GM10248 (cell line): ENCODE data around the gene LDAH.
A peak's percentile ranks its signal among the peaks of the same experiment; 100 is the strongest.

Experiments
- CTCF ChIA-PET: fragments of 300-600 bp; sonication (Branson Sonifier 250); formaldehyde crosslinking; extraction: SDS; loops from one replicate; lab custom pipeline; 2021; ENCODE audit warnings: antibody characterized with exemption; lab: Yijun Ruan, JAX
- POLR2A ChIA-PET: fragments of 350-650 bp; sonication (Branson Sonifier 250); formaldehyde crosslinking; extraction: SDS; loops from one replicate; lab custom pipeline; 2020; ENCODE audit warnings: antibody characterized with exemption; lab: Yijun Ruan, JAX
- DNase-seq: peaks from one replicate; pipeline ENCODE4 v3.0.0; 2012; ENCODE audit errors: extremely low spot score
- CTCF ChIP-seq: IDR thresholded peaks from 2 replicates; pipeline ENCODE4 v1.5.1; 2012; ENCODE audit warnings: mild to moderate bottlenecking, low read depth; ENCODE audit errors: extremely low read depth, missing control alignments, control extremely low read depth

Gene LDAH

GRCh38 chr2:20650877-20651730, 171.8 kb downstream of the LDAH start, which contains the start of gene HS1BP3:
HS1BP3 (minus strand) TSS chr2:20651098; CDS start chr2:20651063, 35 bp downstream.
- peak; percentile 99 for TF ChIP-seq CTCF
- ChIA-PET CTCF (interaction anchor here (0.6 to 7.2 kb wide), 68 partner anchors 10 to 1854 kb away, joined by 3 to 101 read pairs (median 4); partner anchors contain the start of genes LDAH, RHOB and SDC1), POLR2A (interaction anchor here (0.6 to 6.9 kb wide), 3 partner anchors 203 to 765 kb away, joined by 3 to 82 read pairs (median 3); partner anchors contain the start of gene RHOB)

GRCh38 chr2:20650393-20650876, 172.5 kb downstream of the LDAH start:
- POLR2A ChIA-PET, result interaction anchor here (0.6 to 6.9 kb wide), 4 partner anchors 8 to 765 kb away, joined by 3 to 82 read pairs (median 3); partner anchors contain the start of gene RHOB
- no peak for TF ChIP-seq CTCF

More at GRCh38 chr2:20650877-20651730, 171.8 kb downstream of the LDAH start, which contains the start of gene HS1BP3:
- peak; percentile 98 for DNase-seq

GRCh38 chr2:20649976-20650375, 172.9 kb downstream of the LDAH start:
- ChIA-PET CTCF (interaction anchor here (0.6 to 7.2 kb wide), 26 partner anchors 11 to 308 kb away, joined by 3 to 101 read pairs (median 6); partner anchors contain the start of genes LDAH and RHOB), POLR2A (interaction anchor here (0.6 to 6.9 kb wide), 3 partner anchors 8 to 218 kb away, joined by 3 to 82 read pairs (median 3); partner anchors contain the start of gene RHOB)
- no peak for TF ChIP-seq CTCF
- no peak for DNase-seq

More at GRCh38 chr2:20650393-20650876, 172.5 kb downstream of the LDAH start:
- DNase-seq, result peak; percentile 56
- CTCF ChIA-PET, result interaction anchor here (0.6 to 7.2 kb wide), 38 partner anchors 10 to 425 kb away, joined by 3 to 101 read pairs (median 6); partner anchors contain the start of genes LDAH, RHOB and SDC1

- ChIA-PET CTCF (interaction anchor here (1.3 to 7.2 kb wide), 10 partner anchors 11 to 238 kb away, joined by 3 to 101 read pairs (median 22); partner anchors contain the start of gene RHOB), POLR2A (interaction anchor here (6.9 kb wide), 1 partner anchor 202 kb away, joined by 82 read pairs; the partner anchor contains the start of gene RHOB)
- DNase-seq, result no peak
- TF ChIP-seq CTCF, result no peak
Measured at GRCh38 chr2:20649576-20649975, 173.3 kb downstream of the LDAH start.

- POLR2A ChIA-PET, result interaction anchor here (6.9 kb wide), 1 partner anchor 201 kb away, joined by 82 read pairs; the partner anchor contains the start of gene RHOB
Measured at GRCh38 chr2:20648831-20649230, 174.1 kb downstream of the LDAH start.

More at GRCh38 chr2:20648831-20649230, 174.1 kb downstream of the LDAH start:
- CTCF ChIA-PET, result interaction anchor here (1.3 to 7.2 kb wide), 12 partner anchors 10 to 249 kb away, joined by 3 to 101 read pairs (median 10); partner anchors contain the start of gene RHOB
- TF ChIP-seq CTCF, result no peak
- DNase-seq, result no peak
